HL-60 (cell line): ENCODE data around the gene UST.

Source experiments
- GABPA ChIP-seq: IDR thresholded peaks from 2 replicates; pipeline ENCODE4 v1.6.1; 2012; ENCODE audit warnings: low read depth
- POLR2AphosphoS5 ChIP-seq: IDR thresholded peaks from 2 replicates; pipeline ENCODE4 v1.6.1; 2012; ENCODE audit warnings: low read depth
- REST ChIP-seq: IDR thresholded peaks from 2 replicates; pipeline ENCODE4 v1.6.1; 2012; ENCODE audit warnings: low read depth; ENCODE audit not compliant: insufficient replicate concordance
- TF ChIP-seq, protein P1 (sequence below): IDR thresholded peaks from one replicate; pipeline ENCODE4 v1.5.1; 2011; ENCODE audit warnings: low read length, control low read depth, inconsistent platforms; ENCODE audit not compliant: insufficient read depth

GRCh38 chr6:148869585-148869984, 122.8 kb downstream of the UST start:
- TF ChIP-seq, protein P1, sequence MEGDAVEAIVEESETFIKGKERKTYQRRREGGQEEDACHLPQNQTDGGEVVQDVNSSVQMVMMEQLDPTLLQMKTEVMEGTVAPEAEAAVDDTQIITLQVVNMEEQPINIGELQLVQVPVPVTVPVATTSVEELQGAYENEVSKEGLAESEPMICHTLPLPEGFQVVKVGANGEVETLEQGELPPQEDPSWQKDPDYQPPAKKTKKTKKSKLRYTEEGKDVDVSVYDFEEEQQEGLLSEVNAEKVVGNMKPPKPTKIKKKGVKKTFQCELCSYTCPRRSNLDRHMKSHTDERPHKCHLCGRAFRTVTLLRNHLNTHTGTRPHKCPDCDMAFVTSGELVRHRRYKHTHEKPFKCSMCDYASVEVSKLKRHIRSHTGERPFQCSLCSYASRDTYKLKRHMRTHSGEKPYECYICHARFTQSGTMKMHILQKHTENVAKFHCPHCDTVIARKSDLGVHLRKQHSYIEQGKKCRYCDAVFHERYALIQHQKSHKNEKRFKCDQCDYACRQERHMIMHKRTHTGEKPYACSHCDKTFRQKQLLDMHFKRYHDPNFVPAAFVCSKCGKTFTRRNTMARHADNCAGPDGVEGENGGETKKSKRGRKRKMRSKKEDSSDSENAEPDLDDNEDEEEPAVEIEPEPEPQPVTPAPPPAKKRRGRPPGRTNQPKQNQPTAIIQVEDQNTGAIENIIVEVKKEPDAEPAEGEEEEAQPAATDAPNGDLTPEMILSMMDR: no peak
- TF ChIP-seq POLR2AphosphoS5 (no peak), REST (no peak), GABPA (no peak)
